Measurements from ENCODE around the gene SATB1.

Gene SATB1

GRCh38 chr3:18440066-18440722 is 15.1 kb upstream of the SATB1 start:
- TF ChIP-seq CTCF (conservative IDR thresholded peaks at IDR 0.05), result no peak
- H3K27ac ChIP-seq, result no peak overlapping the region

DNA sequence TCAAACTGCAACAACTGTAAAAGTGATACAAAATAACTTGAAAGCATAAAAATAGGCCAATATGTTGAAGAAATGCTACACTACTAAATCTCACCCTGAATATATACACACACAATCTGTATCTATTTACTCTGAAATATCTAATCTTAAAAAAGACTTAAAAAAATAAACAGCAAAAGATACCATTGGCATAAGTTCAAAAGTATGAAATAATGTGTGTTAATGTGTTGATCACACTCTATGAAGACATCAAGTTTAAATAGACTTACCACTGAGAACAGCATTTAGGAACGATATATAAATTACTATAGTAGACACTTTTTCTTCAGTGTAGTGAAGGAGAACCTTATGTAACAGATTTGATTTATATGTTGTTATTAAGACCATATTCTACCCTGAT is 14.1 kb upstream of the SATB1 start:
- no peak overlapping the region for H3K27ac ChIP-seq
- no peak for TF ChIP-seq CTCF (conservative IDR thresholded peaks at IDR 0.05)

DNA sequence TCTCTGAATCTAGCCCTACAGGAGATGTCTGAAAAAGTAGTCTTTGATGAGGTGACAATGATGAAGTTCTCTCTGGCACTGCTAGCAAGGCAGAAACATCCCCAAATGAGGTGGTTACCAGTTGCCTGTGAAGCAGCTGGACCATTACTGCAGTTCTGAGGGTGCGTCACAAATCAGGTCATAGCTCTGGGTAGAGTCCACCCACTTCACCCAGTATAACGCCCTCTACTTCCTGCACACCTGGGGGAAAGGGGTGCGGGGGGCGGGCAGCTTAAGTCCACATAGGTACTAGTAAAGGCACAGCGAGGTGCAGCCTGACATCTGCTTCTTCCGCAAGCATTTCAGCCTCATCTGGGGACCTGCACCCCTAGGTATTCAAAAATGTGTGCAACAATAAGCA is 13.4 kb upstream of the SATB1 start:
- no peak overlapping the region for H3K27ac ChIP-seq
- no peak for TF ChIP-seq CTCF (conservative IDR thresholded peaks at IDR 0.05)

DNA sequence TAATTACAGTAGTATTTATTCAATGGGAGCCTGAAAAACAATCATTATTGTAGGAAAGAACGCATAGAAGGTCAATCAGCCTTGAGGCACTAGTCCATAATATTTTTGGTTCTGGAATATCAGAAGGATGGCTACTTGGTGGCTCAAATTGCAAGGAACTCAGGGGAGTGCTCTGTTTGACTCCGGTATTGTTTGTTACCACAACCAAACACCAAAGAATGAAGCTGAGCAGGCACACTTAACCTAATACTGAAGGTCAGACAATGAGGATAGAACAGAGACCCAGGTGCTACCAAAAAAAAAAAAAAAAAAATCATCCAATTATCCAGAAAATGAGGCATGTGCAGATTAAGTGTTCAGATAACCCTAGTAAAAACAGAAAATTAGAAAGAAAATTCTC is 11.1 kb upstream of the SATB1 start:
- H3K27ac ChIP-seq, result no peak overlapping the region
- TF ChIP-seq CTCF (conservative IDR thresholded peaks at IDR 0.05), result no peak

DNA sequence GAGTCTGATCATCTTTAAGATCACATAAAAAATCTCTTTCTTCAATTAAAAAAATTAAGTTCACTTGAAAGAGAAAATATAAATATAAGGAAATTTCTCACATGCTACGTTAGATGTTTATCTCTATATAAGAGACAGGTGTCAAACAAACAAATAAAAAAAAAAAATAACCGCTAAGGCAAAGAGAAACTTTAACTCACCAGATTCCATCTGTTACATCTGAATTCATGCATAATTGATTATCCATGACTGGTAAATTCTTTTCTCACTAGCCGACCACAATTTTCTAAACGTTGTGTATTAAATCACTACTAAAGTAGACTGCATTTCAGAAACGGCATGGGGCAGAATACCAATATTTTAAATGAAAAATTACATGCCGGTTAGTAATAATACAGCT is 9.6 kb upstream of the SATB1 start:
- TF ChIP-seq CTCF (conservative IDR thresholded peaks at IDR 0.05), result no peak
- no peak overlapping the region for H3K27ac ChIP-seq

DNA sequence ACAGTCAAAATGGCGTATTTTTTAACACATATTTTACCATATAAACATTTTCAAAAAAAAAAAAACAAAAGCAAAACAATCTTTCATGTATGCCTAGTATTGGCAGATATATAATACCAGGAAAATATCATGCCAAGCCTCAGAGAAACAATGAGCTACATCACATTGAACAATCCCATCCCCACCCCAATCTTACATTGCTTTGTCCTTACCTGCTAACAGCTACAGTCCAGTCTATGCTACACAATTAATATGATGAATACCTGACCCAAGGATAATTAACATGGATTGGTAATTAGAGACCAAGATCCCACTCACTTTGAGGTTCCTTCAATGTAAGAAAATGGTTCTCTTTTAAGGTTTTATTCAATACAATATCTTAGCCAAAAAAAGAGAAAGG is 7.6 kb upstream of the SATB1 start:
- no peak for TF ChIP-seq CTCF (conservative IDR thresholded peaks at IDR 0.05)
- H3K27ac ChIP-seq, result no peak overlapping the region

GRCh38 chr3:18431266-18431665 is 6.1 kb upstream of the SATB1 start:
- no peak for TF ChIP-seq CTCF (conservative IDR thresholded peaks at IDR 0.05)
- no peak overlapping the region for H3K27ac ChIP-seq

Data from VCaP (cell line).